Measurements from ENCODE around the gene PHPT1. TPM values are rescaled to one million over a fixed set of nuclear protein-coding genes. Genes with fewer than 3 reads are reported as not detected.
"Not testable (repeated sequence)": the region's sequence is repeated elsewhere in the genome, so short reads cannot be mapped to it uniquely, and the experiment has no call there.

Gene PHPT1
- total RNA-seq (2014; rRNA removed; shearing (Covaris generic); ENCODE audit: low replicate concordance) = 125 and 127 TPM in 2 replicates

GRCh38 chr9:136849038-136849959 is at the start of gene PHPT1:
TSS of gene PHPT1 (plus strand) at chr9:136849409. CDS start at chr9:136849431, 22 bp downstream.
- in situ Hi-C loops (cut with HindIII; ENCODE audit: low pct_unique_long_range_greater_than_20kb, low sequenced_read_pairs) = no loop called here
- DNase-seq (ENCODE audit: low read depth) = peak; percentile 98

GRCh38 chr9:136799854-136800657 is 49.2 kb upstream of the PHPT1 start:
- in situ Hi-C loops (cut with HindIII; ENCODE audit: low pct_unique_long_range_greater_than_20kb, low sequenced_read_pairs) = no loop called here
- DNase-seq (ENCODE audit: low read depth) = peak; percentile 78

- DNase-seq (ENCODE audit: low read depth) = no peak
- in situ Hi-C loops (cut with HindIII; ENCODE audit: low pct_unique_long_range_greater_than_20kb, low sequenced_read_pairs) = no loop called here
These were observed 46.9 kb upstream of the PHPT1 start for GRCh38 chr9:136802321-136802720.

GRCh38 chr9:136803009-136803550 is 46.1 kb upstream of the PHPT1 start:
- in situ Hi-C loops (cut with HindIII; ENCODE audit: low pct_unique_long_range_greater_than_20kb, low sequenced_read_pairs); DNase-seq (ENCODE audit: low read depth): not testable (repeated sequence)

- no peak for DNase-seq (ENCODE audit: low read depth)
- in situ Hi-C loops (cut with HindIII; ENCODE audit: low pct_unique_long_range_greater_than_20kb, low sequenced_read_pairs) = no loop called here
These were observed 45.4 kb upstream of the PHPT1 start for GRCh38 chr9:136803551-136804508.

- DNase-seq (ENCODE audit: low read depth) = no peak
- in situ Hi-C loops (cut with HindIII; ENCODE audit: low pct_unique_long_range_greater_than_20kb, low sequenced_read_pairs) = no loop called here
These were observed 44.6 kb upstream of the PHPT1 start for GRCh38 chr9:136804509-136805206.

GRCh38 chr9:136805207-136805740 is 43.9 kb upstream of the PHPT1 start:
- in situ Hi-C loops (cut with HindIII; ENCODE audit: low pct_unique_long_range_greater_than_20kb, low sequenced_read_pairs) = no loop called here
- no peak for DNase-seq (ENCODE audit: low read depth)

GRCh38 chr9:136806067-136806466 is 43.1 kb upstream of the PHPT1 start:
- in situ Hi-C loops (cut with HindIII; ENCODE audit: low pct_unique_long_range_greater_than_20kb, low sequenced_read_pairs) = no loop called here
- DNase-seq (ENCODE audit: low read depth) = no peak

GRCh38 chr9:136806631-136807201 is 42.5 kb upstream of the PHPT1 start:
- in situ Hi-C loops (cut with HindIII; ENCODE audit: low pct_unique_long_range_greater_than_20kb, low sequenced_read_pairs) = no loop called here
- DNase-seq (ENCODE audit: low read depth) = no peak

- DNase-seq (ENCODE audit: low read depth) = peak; percentile 69
- in situ Hi-C loops (cut with HindIII; ENCODE audit: low pct_unique_long_range_greater_than_20kb, low sequenced_read_pairs) = no loop called here
These were observed 41.7 kb upstream of the PHPT1 start, which contains the start of gene RABL6 for GRCh38 chr9:136807281-136808074. TSS of gene RABL6 (plus strand) at chr9:136807948. CDS start at chr9:136808197, 249 bp downstream.

- in situ Hi-C loops (cut with HindIII; ENCODE audit: low pct_unique_long_range_greater_than_20kb, low sequenced_read_pairs) = no loop called here
These were observed 41.0 kb upstream of the PHPT1 start for GRCh38 chr9:136808075-136808805.

GRCh38 chr9:136808806-136809158 is 40.4 kb upstream of the PHPT1 start:
- no peak for DNase-seq (ENCODE audit: low read depth)
- in situ Hi-C loops (cut with HindIII; ENCODE audit: low pct_unique_long_range_greater_than_20kb, low sequenced_read_pairs) = no loop called here

More at GRCh38 chr9:136808075-136808805, 41.0 kb upstream of the PHPT1 start:
- DNase-seq (ENCODE audit: low read depth) = peak; percentile 31

- in situ Hi-C loops (cut with HindIII; ENCODE audit: low pct_unique_long_range_greater_than_20kb, low sequenced_read_pairs) = no loop called here
- no peak for DNase-seq (ENCODE audit: low read depth)
These were observed 34.3 kb upstream of the PHPT1 start for GRCh38 chr9:136814725-136815421.

- no peak for DNase-seq (ENCODE audit: low read depth)
- in situ Hi-C loops (cut with HindIII; ENCODE audit: low pct_unique_long_range_greater_than_20kb, low sequenced_read_pairs) = no loop called here
These were observed 33.8 kb upstream of the PHPT1 start for GRCh38 chr9:136815422-136815782.

Measured in Caki2 (cell line).